Measurements from ENCODE around the gene TRPM8. TPM values are rescaled to one million over a fixed set of nuclear protein-coding genes. Genes with fewer than 3 reads are reported as not detected.

Gene TRPM8
- total RNA-seq, 1 experiment from 2014 or later: 0.06 TPM

- DNase-seq (ENCODE audit: low read depth): peak; percentile 98
Measured at GRCh38 chr2:233974530-233975071, 57.4 kb downstream of the TRPM8 start.

GRCh38 chr2:233976087-233976486 is 58.9 kb downstream of the TRPM8 start:
- DNase-seq (ENCODE audit: low read depth): no peak

- DNase-seq (ENCODE audit: low read depth): peak; percentile 70
Measured at GRCh38 chr2:233976690-233977294, 59.6 kb downstream of the TRPM8 start.

GRCh38 chr2:233977296-233977837 is 60.2 kb downstream of the TRPM8 start:
- peak; percentile 6 for DNase-seq (ENCODE audit: low read depth)

GRCh38 chr2:233979748-233980147 is 62.6 kb downstream of the TRPM8 start:
- no peak for DNase-seq (ENCODE audit: low read depth)

- no peak for DNase-seq (ENCODE audit: low read depth)
Measured at GRCh38 chr2:233980955-233981561, 63.9 kb downstream of the TRPM8 start.

- DNase-seq (ENCODE audit: low read depth): no peak
Measured at GRCh38 chr2:233981574-233982420, 64.6 kb downstream of the TRPM8 start.

- peak; percentile 78 for DNase-seq (ENCODE audit: low read depth)
Measured at GRCh38 chr2:233982421-233983121, 65.4 kb downstream of the TRPM8 start.

GRCh38 chr2:233983445-233983844 is 66.3 kb downstream of the TRPM8 start:
- no peak for DNase-seq (ENCODE audit: low read depth)

- no peak for DNase-seq (ENCODE audit: low read depth)
Measured at GRCh38 chr2:233988581-233988980, 71.4 kb downstream of the TRPM8 start.

- no peak for DNase-seq (ENCODE audit: low read depth)
Measured at GRCh38 chr2:233989221-233989858, 72.2 kb downstream of the TRPM8 start.

- DNase-seq (ENCODE audit: low read depth): no peak
Measured at GRCh38 chr2:233990261-233990798, 73.2 kb downstream of the TRPM8 start.

GRCh38 chr2:233991196-233991595 is 74.0 kb downstream of the TRPM8 start:
- DNase-seq (ENCODE audit: low read depth): no peak

- no peak for DNase-seq (ENCODE audit: low read depth)
Measured at GRCh38 chr2:233992513-233993217, 75.5 kb downstream of the TRPM8 start.

GRCh38 chr2:233993461-233993860 is 76.3 kb downstream of the TRPM8 start:
- DNase-seq (ENCODE audit: low read depth): no peak

- no peak for DNase-seq (ENCODE audit: low read depth)
Measured at GRCh38 chr2:233994151-233994550, 77.0 kb downstream of the TRPM8 start.

- no peak for DNase-seq (ENCODE audit: low read depth)
Measured at GRCh38 chr2:233996000-233996399, 78.8 kb downstream of the TRPM8 start.

- DNase-seq (ENCODE audit: low read depth): no peak
Measured at GRCh38 chr2:233996461-233996860, 79.3 kb downstream of the TRPM8 start.

GRCh38 chr2:233997707-233998106 is 80.5 kb downstream of the TRPM8 start:
- no peak for DNase-seq (ENCODE audit: low read depth)

- no peak for DNase-seq (ENCODE audit: low read depth)
Measured at GRCh38 chr2:233999182-233999581, 82.0 kb downstream of the TRPM8 start.
